G401 (cell line): ENCODE measurements around the gene DNAH7. TPM values are rescaled to one million over a fixed set of nuclear protein-coding genes. Genes with fewer than 3 reads are reported as not detected.

ENCODE experiments used
- DNase-seq: peaks from one replicate; pipeline ENCODE4 v3.0.0-alpha.2; 2015; ENCODE audit warnings: low spot score
- in situ Hi-C: cut with HindIII; loops from 2 replicates; pipeline ENCODE4 v1.10.0; 2016; ENCODE audit warnings: low sequenced_read_pairs, mixed read lengths
- total RNA-seq: library from RNA; depleted of rRNA; stranded (reverse); fragments of >200 nt; shearing (Covaris generic); gene quantifications from 2 replicates; pipeline ENCODE4 v1.2.3, GENCODE V29; 2014

The DNAH7 gene
- total RNA-seq, 1 experiment from 2014 or later, result not detected

DNA sequence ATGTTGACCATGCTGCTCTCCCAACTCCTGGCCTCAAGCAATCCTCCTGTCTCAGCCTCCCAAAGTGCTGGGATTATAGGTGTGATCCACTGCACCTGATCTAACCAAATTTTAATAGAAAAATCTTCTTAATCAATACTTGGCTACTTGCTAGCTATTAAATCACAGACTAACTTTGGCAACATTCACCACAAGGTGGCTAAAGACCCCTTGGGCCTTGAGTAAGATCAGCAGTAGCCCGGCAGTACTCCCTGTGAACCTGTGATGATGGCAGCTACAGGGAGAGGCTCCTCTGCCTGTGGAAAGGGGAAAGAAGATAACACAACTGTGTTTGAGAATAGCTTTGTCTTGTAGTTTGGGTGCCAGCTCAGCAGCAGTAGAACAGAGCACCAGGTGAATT is 308.8 kb downstream of the DNAH7 start:
- in situ Hi-C loops, result no loop called here
- DNase-seq, result no peak

DNA sequence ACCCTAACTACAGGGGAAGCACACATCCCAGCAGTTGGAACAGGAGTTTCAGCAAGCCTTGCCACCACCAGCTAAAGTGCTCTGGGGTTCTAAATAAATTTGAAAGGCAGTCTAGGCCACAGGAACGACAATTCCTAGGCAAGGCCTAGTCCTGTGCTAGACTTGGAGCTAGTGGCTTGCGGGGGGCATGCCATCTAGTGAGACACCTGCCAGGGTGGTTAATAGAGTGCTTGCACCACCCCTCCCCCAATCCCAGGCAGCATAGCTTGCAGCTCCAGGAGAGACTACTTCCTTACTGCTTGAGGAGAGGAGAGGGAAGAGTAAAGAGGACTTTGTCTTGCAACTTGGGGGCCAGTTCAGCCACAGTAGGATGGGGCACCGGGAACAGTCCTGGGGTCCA is 309.8 kb downstream of the DNAH7 start:
- no peak for DNase-seq
- in situ Hi-C loops, result no loop called here

DNA sequence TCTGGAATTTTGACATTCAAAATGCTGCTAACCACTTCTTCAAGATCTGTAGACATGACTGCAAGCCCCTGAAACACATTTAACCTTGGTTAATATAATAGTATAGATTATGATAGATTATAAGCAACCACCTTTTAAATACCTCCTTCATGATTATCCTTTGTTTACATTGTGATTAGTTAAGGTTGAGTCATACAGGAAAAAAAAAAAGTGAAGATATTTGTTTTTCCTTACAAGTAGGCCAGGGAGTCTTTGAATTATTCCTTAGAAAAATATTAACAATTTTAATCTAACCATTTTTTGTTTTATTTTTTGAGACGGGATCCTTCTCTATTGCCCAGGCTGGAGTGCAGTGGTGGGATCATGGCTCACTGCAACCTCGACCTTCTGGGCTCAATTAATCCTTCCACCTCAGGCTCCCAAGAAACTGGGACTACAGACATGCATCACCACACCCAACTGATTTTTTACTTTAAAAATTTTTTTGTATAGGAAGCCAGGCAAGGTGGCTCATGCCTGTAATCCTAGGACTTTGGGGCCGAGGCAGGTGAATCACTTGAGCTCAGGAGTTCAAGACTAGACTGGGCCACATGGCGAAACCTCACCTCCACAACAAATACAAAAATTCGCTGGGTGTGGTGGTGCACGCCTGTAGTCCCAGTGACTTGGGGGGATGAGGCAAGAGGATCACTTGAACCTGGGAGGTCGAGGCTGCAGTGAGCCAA is 312.3 kb downstream of the DNAH7 start:
- no peak for DNase-seq
- in situ Hi-C loops, result no loop called here

DNA sequence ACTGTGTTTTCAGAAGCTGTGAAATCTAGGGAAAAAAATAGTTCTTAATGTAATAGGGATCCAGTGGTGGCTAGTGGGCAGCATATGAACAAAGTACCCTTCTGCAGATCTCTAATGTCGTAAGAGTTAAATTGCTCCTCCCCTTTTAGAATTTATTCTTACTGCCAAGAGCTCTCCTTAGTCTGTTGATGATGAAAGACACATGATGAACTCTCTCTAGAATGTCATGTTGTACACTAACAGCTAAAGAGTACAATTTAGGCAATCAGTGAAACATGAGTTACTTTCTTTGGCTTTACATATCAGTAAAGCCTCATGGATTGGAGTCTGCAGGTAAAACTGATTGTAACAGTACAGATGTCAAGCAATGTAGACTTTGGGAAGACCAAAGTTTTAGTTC is 327.4 kb downstream of the DNAH7 start:
- no peak for DNase-seq
- in situ Hi-C loops, result no loop called here

DNA sequence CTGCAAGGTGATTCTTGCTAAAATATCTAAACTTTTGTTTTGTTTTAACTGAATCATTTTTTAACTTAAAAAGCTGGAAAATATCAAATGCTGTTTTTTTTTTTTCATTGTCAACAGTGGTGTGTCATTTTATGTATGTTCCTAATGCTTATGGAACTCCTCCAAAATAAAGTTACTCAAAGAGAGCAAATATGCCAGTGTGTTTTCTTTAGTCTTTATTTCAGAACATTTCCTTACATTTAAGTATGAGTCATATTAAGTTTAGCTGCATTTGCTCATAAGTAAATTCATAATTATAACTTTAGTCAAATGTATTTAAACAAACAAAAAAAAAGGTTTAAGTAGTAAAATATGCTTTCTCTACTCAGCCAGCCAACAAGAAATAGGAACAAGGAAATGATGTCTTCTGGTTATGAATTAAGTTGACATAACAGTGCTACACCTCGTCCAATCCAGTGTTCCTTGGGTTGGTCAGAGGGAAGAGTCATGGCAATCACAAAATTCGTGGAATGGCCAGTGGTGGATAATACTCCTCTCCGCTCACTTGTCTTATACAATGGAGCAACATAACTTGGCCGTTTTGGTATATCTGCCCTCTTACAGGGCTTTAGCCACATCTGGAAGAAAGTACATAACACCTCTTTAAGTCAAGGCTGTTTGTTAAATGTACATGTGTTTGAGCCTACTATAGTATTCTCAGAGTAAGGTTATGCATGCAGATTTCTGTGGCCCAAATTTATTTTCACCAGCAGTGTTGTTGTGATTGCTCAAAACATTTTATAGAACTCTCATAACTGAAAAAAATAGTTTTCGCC is 330.9 kb downstream of the DNAH7 start:
- in situ Hi-C loops, result no loop called here
- no peak for DNase-seq

DNA sequence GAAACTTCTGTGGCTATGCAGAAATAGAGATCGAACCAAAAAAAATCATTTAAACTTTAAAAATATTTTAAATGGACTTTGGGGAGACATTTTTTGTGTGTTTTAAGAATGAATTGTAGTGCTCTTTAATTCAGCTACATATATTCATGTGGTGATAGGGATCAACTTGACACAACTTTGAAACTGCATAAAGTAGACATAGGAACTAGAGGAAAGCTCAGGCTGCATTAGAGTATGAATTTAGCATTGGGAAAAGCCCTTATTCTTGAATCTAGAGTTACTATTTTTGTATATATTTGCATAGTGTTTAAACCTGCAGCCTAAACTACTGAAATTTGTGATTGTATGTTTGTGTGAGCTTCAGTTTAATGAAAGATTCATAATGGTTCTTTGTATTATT is 333.3 kb downstream of the DNAH7 start:
- in situ Hi-C loops, result no loop called here
- no peak for DNase-seq

DNA sequence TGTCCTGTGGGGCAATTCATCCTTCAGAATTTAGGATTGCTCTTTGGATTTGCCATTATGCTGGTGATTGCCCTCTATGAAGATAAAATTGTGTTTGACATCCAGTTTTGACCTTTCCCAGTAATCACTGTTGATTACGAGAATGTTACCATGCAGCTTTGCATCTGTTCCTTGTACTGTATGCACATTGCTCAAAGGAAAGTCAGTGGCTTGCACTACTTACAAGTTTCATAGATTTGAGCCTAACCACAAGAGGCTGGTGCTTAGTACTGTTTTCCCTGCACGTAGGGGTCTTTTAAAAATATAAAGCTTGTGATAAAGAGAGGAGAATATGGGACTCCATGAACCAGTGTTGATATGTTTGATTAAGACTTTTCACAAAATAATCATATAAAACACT is 333.7 kb downstream of the DNAH7 start:
- in situ Hi-C loops, result no loop called here
- DNase-seq, result no peak

DNA sequence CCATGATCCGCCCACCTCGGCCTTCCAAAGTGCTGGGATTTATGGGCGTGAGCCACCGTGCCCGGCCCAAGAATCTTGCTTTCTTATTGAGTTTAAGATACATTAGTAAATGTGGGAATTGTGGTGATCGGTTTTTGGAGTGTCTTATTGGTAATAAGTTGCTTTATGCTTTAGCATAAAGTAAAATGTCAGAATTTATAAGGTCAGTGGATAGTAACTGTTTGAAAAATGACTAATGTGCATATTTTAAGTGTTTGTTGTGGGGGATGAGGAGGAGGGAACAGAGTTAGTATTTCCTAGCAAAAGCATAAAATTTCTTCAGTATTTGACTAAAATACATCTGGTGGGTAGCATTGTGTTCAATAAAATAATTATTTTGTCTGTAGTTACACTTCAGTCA is 334.2 kb downstream of the DNAH7 start:
- no peak for DNase-seq
- in situ Hi-C loops, result no loop called here

DNA sequence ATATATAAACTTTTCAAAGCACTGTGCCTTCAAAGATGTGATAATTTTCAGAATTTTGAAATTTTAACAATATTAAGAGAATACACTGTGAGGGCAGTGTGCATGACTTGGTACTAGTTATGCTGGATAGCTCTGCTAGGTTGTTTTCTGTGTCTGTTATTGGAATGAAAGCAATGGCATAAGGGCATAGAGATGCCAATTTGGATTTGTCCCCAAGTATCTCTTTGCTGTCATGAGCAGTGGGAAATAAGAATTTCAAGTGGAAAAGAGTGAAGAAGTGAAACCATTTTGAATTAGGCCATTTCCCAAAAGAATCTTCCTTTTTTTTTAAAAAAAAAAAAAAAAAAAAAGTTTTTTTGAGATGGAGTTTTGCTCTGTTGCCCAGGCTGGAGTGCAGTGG is 334.8 kb downstream of the DNAH7 start:
- in situ Hi-C loops, result no loop called here
- DNase-seq, result no peak

DNA sequence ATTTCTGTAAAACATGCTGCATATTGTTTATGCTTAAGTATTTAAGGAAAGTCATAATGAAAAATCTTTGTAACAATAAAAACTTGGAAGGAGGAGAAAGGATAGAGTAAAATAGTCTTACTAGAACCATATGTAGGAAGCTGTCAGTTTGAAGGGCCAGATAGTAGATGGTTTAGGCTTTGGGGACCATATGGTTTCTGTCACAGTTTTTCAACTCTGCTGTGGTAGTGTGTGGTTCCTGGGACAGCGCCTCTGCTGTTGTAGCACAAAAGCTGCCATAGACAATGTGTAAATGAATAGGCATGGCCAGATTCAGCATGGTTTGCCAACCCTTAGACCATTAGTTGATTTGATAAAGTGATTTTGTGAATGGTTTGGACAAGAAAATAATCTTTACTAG is 336.1 kb downstream of the DNAH7 start:
- in situ Hi-C loops, result no loop called here
- no peak for DNase-seq

DNA sequence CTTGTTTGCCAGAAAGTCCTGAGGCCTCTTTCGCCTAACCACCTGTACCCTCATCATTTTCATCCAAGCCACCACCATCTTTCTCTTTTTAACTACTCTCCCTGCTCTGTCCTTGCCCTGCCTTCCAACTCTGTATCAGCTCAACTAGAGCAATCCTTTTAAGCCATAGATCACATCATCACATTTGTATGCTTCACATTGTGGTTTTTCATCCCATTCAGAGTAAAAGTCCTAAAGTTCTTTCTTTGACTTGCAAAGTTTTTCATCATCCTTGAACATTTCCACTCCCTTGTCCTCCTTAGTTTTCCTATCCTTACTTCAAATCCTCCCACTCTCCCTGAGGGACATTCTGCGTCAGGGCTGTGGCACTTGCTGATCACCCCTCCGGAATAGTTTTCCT is 337.7 kb downstream of the DNAH7 start:
- DNase-seq, result no peak
- in situ Hi-C loops, result no loop called here

DNA sequence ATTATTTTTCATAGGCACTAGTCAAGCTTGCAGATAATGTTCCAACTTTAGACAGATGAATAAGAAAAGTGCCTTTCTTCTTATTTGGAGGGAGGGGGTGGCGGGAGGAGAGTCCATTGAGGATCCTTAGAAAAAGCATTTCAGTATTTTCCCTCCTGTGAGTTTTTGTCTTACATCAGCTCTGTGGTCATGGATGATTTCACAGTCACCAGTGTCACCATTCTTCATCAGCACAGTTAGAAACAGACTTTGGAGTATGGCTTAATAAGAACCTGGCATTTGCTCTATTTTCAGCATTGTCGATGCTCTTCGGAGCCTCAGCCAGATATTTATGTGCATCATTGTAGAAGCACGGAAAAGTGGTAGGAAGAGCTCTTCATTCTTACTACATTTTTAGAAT is 341.5 kb downstream of the DNAH7 start:
- no peak for DNase-seq
- in situ Hi-C loops, result no loop called here

DNA sequence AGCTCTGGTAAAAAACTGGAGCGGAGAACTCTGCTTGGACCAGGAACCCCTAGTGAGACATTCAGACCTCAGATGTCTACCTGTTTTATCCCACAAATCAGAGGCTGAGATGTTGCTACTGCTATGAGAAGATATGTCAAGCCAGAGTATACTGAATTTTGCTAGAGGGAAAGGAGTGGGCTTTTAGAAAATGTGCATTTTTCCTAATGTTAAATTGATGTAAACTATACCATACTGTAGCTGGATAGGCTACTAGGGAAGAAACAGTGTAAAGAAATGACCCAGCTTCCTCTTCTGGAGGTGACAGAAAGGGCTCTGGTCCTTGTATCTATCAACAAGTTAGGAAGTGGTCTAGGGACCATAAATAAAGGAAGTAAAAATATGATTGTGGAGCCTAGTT is 346.6 kb downstream of the DNAH7 start:
- DNase-seq, result no peak
- in situ Hi-C loops, result no loop called here

DNA sequence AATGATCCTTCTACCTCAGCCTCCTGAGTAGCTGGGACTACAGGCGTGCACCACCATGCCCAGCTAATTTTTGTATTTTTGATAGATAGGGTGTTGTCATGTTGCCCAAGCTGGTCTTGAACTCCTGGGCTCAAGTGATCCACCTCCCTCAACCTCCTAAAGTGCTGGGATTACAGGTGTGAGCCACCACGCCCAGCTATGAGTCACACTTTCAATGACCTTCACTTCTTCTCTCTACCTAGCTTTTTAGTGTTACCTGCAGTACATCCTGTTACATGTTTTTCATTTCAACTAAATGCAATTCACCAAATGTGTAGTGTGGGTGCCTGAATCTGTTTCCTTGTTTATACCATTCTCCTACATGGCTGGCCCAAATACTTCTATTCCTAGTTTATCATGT is 347.6 kb downstream of the DNAH7 start:
- in situ Hi-C loops, result no loop called here
- DNase-seq, result no peak

DNA sequence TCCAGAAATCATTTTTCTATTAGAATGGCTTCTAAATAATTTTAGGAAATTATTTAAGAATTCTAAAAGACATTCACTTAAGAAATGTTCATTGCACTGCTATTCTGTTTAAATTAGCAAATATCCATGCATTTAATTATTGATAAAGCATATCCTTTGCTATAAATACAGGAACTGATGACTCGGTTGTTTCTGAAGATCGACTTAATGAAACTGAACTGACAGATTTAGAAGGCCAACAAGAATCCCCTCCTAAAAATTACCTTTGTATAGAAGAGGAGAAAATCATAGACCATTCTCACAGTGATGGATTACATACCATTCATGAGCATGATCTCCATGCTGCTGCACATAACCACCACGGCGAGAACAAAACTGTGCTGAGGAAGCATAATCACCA is 352.2 kb downstream of the DNAH7 start:
- DNase-seq, result no peak
- in situ Hi-C loops, result no loop called here

DNA sequence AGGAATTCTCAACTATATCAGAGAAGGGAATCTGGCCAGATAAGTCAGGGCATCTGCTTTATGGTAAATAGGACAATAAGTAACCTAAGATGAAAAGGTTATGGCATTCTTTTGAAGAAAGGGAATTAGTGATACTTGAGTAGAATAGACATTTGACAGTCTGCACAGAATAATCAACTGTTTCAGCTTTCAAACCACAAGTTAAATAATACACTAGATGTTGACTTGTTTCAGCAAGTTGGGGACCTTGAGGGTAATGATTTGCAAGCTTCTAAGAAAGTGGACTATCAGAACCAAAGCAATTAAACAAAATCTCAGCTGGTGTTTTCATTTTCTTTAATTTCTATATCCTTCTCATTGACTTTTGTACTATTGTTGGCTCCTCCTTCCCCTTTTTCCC is 357.2 kb downstream of the DNAH7 start:
- no peak for DNase-seq
- in situ Hi-C loops, result no loop called here

DNA sequence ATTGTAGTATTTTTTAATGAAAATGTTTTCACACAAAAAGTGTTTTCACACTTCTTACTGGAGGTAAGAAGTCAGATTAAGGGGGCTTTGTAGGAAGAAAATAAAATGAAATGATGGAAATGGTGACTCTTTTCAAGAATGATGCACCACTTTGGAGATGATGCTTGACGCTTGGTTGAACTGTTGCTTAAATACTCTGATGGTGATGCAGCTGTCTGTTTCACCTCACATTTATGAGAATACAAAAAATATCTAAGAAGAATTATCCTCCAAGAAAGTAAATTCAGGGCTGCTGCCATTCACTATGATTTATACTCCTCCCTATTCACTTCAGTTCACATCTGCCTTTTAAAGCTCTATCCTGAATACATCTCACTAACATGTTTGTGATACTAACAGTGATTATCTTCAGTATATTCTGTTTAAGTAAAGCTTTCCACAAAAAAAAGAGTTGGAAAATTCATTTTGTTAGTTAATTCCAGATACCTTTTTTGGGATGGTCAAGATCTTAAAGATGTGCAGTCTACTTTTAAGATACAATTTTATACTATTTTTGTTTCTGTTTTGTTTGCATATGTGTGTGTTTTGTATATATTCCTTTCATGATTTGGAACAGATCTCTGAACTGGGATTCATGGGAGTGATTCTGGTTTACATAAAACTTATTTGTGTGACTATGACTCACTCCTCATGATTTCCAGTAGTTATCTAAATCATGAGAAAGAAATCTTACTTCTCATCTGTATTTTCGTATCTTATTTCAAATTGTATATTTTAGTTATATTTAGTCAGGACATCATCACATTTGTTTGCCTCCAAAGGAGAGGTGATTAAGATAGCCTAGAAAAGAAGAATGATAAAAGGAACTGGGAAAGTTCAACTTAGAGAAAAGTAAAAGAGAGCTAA is 358.5 kb downstream of the DNAH7 start:
- DNase-seq, result no peak
- in situ Hi-C loops, result no loop called here

DNA sequence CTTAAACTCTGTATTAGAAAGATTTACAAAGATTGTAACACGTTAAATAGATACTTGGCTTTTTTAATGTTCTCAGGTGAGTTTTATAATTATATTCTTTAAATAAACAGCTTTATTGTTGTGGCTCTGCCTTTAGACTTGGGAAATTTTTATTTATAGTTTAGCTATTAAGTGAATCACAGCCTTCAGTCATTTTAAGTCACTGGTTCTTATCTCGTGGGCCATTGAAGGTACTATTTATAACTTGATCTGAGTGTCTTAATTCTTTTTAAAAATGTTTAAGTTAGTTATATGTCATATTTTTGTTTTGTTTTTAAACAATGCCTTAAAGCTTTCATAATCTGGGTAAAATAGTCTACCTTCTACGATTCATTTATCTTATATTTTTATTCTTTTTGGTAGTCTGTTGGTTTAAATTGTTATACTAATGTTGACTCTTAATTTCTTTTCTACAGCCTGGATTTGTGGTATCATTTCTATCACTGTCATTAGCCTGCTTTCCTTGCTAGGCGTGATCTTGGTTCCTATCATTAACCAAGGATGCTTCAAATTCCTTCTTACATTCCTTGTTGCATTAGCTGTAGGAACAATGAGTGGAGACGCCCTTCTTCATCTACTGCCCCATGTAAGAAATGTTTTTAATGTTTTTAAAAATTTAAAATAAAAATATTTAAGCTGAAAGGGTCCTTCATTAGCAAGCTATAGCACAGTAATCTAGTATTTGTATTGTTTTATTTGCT is 362.3 kb downstream of the DNAH7 start:
- no peak for DNase-seq
- in situ Hi-C loops, result no loop called here

DNA sequence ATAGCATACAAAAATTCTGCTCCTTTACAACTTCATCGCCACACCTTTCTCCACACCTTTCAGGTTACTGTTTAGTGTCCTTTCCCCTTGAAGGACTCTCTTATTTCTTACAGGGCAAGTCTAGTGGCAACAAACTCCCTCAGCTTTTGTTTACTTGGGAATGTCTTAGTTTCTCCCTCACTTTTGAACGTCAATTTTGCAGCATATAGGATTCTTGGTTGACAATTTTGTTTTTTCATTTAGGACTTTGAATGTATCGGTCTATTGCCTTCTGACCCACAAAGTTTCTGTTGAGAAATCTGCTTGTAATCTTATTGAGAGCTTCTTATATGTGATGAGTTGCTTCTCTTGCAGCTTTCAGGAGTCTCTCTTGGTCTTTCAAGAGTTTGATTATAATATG is 368.2 kb downstream of the DNAH7 start:
- DNase-seq, result no peak
- in situ Hi-C loops, result no loop called here
